HCT116 (cell line): ENCODE measurements around the gene AHI1. TPM values are rescaled to one million over a fixed set of nuclear protein-coding genes. Genes with fewer than 3 reads are reported as not detected.

ENCODE experiments used
- ATAC-seq: fragments of 200-7000 bp; cut with Tn5 transposase; 2 replicates; pipeline ENCODE4 v1.9.1; 2020; ENCODE audit warnings: mild to moderate bottlenecking, moderate library complexity
- BruUV-seq: library from RNA; stranded (reverse); fragments of 400-500 nt; replicated peaks from 2 replicates; lab custom pipeline; 2021; lab: Mats Ljungman, UMichigan
- CTCF ChIA-PET: fragments of 300-600 bp; sonication (Branson Sonifier 250); formaldehyde crosslinking; loops from one replicate; lab custom pipeline; 2021; ENCODE audit warnings: antibody characterized with exemption; lab: Charles Lee
- POLR2A ChIA-PET: fragments of 300-600, 350-600 bp; sonication (Branson Sonifier 250); formaldehyde crosslinking; loops from one replicate; lab custom pipeline; 2021; ENCODE audit warnings: antibody characterized with exemption; lab: Charles Lee
- RAD21 ChIA-PET, 2 experiments: fragments of 300-600 bp; sonication (Branson Sonifier 250); formaldehyde crosslinking; loops; one replicate each; lab custom pipeline; 2023; ENCODE audit warnings: low total read pairs in 2 of 2; ENCODE audit not compliant: uncharacterized antibody in 2 of 2, unreplicated experiment in 2 of 2, low non-redundant PET in 1 of 2; lab: Charles Lee
- DNase-seq: peaks from one replicate; pipeline ENCODE4 v3.0.0-alpha.2; 2010; ENCODE audit warnings: low read depth, low spot score
- H2AFZ ChIP-seq: fragments of 200-600 bp; shearing (Covaris generic), sonication (generic); 2 replicates; pipeline ENCODE4 v1.6.1; 2017; ENCODE audit warnings: low read depth, mixed run types, mixed read lengths, antibody characterized with exemption, low read length; ENCODE audit not compliant: poor library complexity, severe bottlenecking
- H3K27ac ChIP-seq: 2 replicates; pipeline ENCODE4 v1.5.1; 2012; ENCODE audit warnings: low read depth, low read length
- H3K27me3 ChIP-seq: fragments of 200-600 bp; sonication (generic); 2 replicates; pipeline ENCODE4 v1.6.1; 2016; ENCODE audit warnings: mixed run types, low read length, mixed read lengths; ENCODE audit not compliant: insufficient read depth
- H3K36me3 ChIP-seq, 2 experiments: fragments of 200-500 bp in 1 of 2; fragments of 200-600 bp in 1 of 2; sonication (Bioruptor generic) in 1 of 2; sonication (generic) in 1 of 2; 2 replicates each; pipeline versions ENCODE4 v1.5.1 to v1.6.1; 2014 to 2016; ENCODE audit warnings: low read length in 2 of 2, inconsistent platforms in 1 of 2, mixed read lengths in 1 of 2, mixed run types in 1 of 2; ENCODE audit not compliant: insufficient read depth in 2 of 2, control insufficient read depth in 1 of 2
- H3K4me1 ChIP-seq, 2 experiments: fragments of 200-600 bp in 1 of 2; sonication (generic) in 1 of 2; 2 replicates each; pipeline versions ENCODE4 v1.5.1 to v1.6.1; 2012 to 2017; ENCODE audit warnings: low read length in 2 of 2, inconsistent platforms in 1 of 2, mild to moderate bottlenecking in 1 of 2, mixed read lengths in 1 of 2, mixed run types in 1 of 2, moderate library complexity in 1 of 2; ENCODE audit not compliant: insufficient read depth in 2 of 2, control insufficient read depth in 1 of 2
- H3K4me2 ChIP-seq: fragments of 200-600 bp; sonication (generic); 2 replicates; pipeline ENCODE4 v1.6.1; 2017; ENCODE audit warnings: mixed run types, low read length, mixed read lengths
- H3K4me3 ChIP-seq, 2 experiments: fragments of 200-600 bp in 1 of 2; sonication (generic) in 1 of 2; replicated peaks in 1 of 2; 2 replicates each; pipeline ENCODE4 v1.5.1; 2011 to 2016; ENCODE audit warnings: low read length in 2 of 2, control low read depth in 1 of 2, low read depth in 1 of 2, mild to moderate bottlenecking in 1 of 2, mixed read lengths in 1 of 2, mixed run types in 1 of 2
- H3K79me2 ChIP-seq: fragments of 200-600 bp; sonication (generic); 2 replicates; pipeline ENCODE4 v1.6.1; 2017; ENCODE audit warnings: mild to moderate bottlenecking, mixed run types, low read length, moderate library complexity, mixed read lengths; ENCODE audit not compliant: insufficient read depth
- H3K9ac ChIP-seq: fragments of 200-600 bp; sonication (generic); 2 replicates; pipeline ENCODE4 v1.6.1; 2016; ENCODE audit warnings: low read length, mixed read lengths
- H3K9me2 ChIP-seq: fragments of 200-600 bp; sonication (generic), shearing (Covaris generic); 2 replicates; pipeline ENCODE4 v1.6.1; 2017; ENCODE audit warnings: mixed run types, mild to moderate bottlenecking, moderate library complexity; ENCODE audit not compliant: insufficient read depth
- H3K9me3 ChIP-seq, 2 experiments: fragments of 200-500 bp in 1 of 2; fragments of 200-600 bp in 1 of 2; sonication (Bioruptor generic) in 1 of 2; sonication (generic) in 1 of 2; 2 replicates each; pipeline ENCODE4 v1.6.1; 2014 to 2017; ENCODE audit warnings: low read length in 2 of 2, mixed read lengths in 2 of 2, inconsistent platforms in 1 of 2, low read depth in 1 of 2, mild to moderate bottlenecking in 1 of 2, mixed run types in 1 of 2, moderate library complexity in 1 of 2; ENCODE audit not compliant: control insufficient read depth in 1 of 2, insufficient read depth in 1 of 2
- H4K20me1 ChIP-seq: fragments of 200-600 bp; sonication (generic), shearing (Covaris generic); 2 replicates; pipeline ENCODE4 v1.6.1; 2017; ENCODE audit warnings: mixed run types, mild to moderate bottlenecking, moderate library complexity; ENCODE audit not compliant: insufficient read depth
- ATF3 ChIP-seq: IDR thresholded peaks from 2 replicates; pipeline ENCODE4 v1.6.1; 2012
- CEBPB ChIP-seq: IDR thresholded peaks from 2 replicates; pipeline ENCODE4 v1.6.1; 2012; ENCODE audit warnings: low read depth
- EGR1 ChIP-seq: IDR thresholded peaks from 2 replicates; pipeline ENCODE4 v1.6.1; 2012; ENCODE audit warnings: low read depth
- EZH2 ChIP-seq: fragments of 200-600 bp; sonication (generic); IDR thresholded peaks from 2 replicates; pipeline ENCODE4 v1.6.1; 2017; ENCODE audit warnings: antibody characterized with exemption, mixed run types
- EZH2phosphoT487 ChIP-seq: fragments of 200-600 bp; IDR thresholded peaks from 2 replicates; pipeline ENCODE4 v1.6.1; 2018; ENCODE audit warnings: antibody characterized with exemption, borderline replicate concordance
- POLR2AphosphoS5 ChIP-seq: IDR thresholded peaks from 2 replicates; pipeline ENCODE4 v1.6.1; 2011; ENCODE audit warnings: mild to moderate bottlenecking, low read depth, low read length, moderate library complexity
- SP1 ChIP-seq: IDR thresholded peaks from 2 replicates; pipeline ENCODE4 v1.6.1; 2012; ENCODE audit warnings: low read depth
- YY1 ChIP-seq: IDR thresholded peaks from 2 replicates; pipeline ENCODE4 v1.6.1; 2011; ENCODE audit warnings: low read length, low read depth, moderate library complexity, mild to moderate bottlenecking; ENCODE audit not compliant: insufficient replicate concordance; ENCODE audit errors: extremely low read depth
- intact Hi-C: fragments of 100-400 bp; cut with micrococcal nuclease; formaldehyde crosslinking; loops from 2 replicates; pipeline ENCODE4 v1.10.0; 2022
- total RNA-seq: library from RNA; stranded (reverse); gene quantifications from one replicate; pipeline ENCODE4 v1.2.1, GENCODE V29; 2021; ENCODE audit not compliant: unreplicated experiment

Gene AHI1
- total RNA-seq, 1 experiment from 2014 or later: 29.6 TPM

GRCh38 chr6:135304883-135305282 lies 192.7 kb downstream of the AHI1 start:
- Histone ChIP-seq H3K36me3 (no peaks in the 10 kb centered on the region), H2AFZ (no peak overlapping the region)
- CTCF ChIA-PET: no interaction called here
- TF ChIP-seq EZH2phosphoT487: no peak
- no peak for TF ChIP-seq EZH2
- TF ChIP-seq YY1: no peak
- TF ChIP-seq POLR2AphosphoS5: no peak
- no peak for TF ChIP-seq CEBPB
- TF ChIP-seq EGR1: no peak
- TF ChIP-seq SP1: no peak
- TF ChIP-seq, all 23 proteins: peak for 0
- Histone ChIP-seq H3K9me3 (no peaks in the 10 kb centered on the region), H3K27ac (no peak overlapping the region), H3K9me2 (0 out of 2 replicates have a peak, but pooled peaks cover 3% of the 10 kb centered on the region), H3K4me2 (no peak overlapping the region), H3K79me2 (no peaks in the 10 kb centered on the region), H3K4me3 (no peak overlapping the region), H3K9ac (no peak overlapping the region), H4K20me1 (no peaks in the 10 kb centered on the region), H3K4me1 (no peaks in the 10 kb centered on the region), H3K27me3 (no peaks in the 10 kb centered on the region)
- RAD21 ChIA-PET: no interaction called here
- intact Hi-C loops: no loop called here
- BruUV-seq: no TSS peak
- POLR2A ChIA-PET: no interaction called here
- DNase-seq: no peak
- ATAC-seq: no peak

GRCh38 chr6:135301304-135301703 lies 196.2 kb downstream of the AHI1 start:
- no peaks in the 10 kb centered on the region for H3K9me2 ChIP-seq
- H3K4me3 ChIP-seq: no peak overlapping the region
- intact Hi-C loops: no loop called here
- ChIA-PET POLR2A (no interaction called here), CTCF (no interaction called here), RAD21 (no interaction called here)
- H3K9me3 ChIP-seq: no peaks in the 10 kb centered on the region
- no peak for DNase-seq
- no peaks in the 10 kb centered on the region for H3K79me2 ChIP-seq
- no peak overlapping the region for H3K27ac ChIP-seq
- no peak overlapping the region for H3K4me2 ChIP-seq
- no peaks in the 10 kb centered on the region for H4K20me1 ChIP-seq
- no peak overlapping the region for H2AFZ ChIP-seq
- no peak overlapping the region for H3K9ac ChIP-seq
- no peaks in the 10 kb centered on the region for H3K4me1 ChIP-seq
- H3K36me3 ChIP-seq: no peaks in the 10 kb centered on the region
- H3K27me3 ChIP-seq: no peaks in the 10 kb centered on the region
- no TSS peak for BruUV-seq
- no peak for ATAC-seq
- TF ChIP-seq POLR2AphosphoS5 (no peak), ATF3 (no peak)
- TF ChIP-seq, all 23 proteins: peak for 0
